Activated CD8-positive, alpha-beta T cell treated with anti-CD3 and anti-CD28 coated beads for 36 hours (primary cell): ENCODE measurements around the gene MAML1. TPM values are rescaled to one million over a fixed set of nuclear protein-coding genes. Genes with fewer than 3 reads are reported as not detected.

Source experiments
- ATAC-seq: fragments of 200-7000 bp; cut with Tn5 transposase; one replicate; pipeline ENCODE4 v1.10.0; 2021; ENCODE audit warnings: mild to moderate bottlenecking, moderate library complexity
- CTCF ChIA-PET: fragments of 350-600 bp; sonication (Branson Sonifier 250); formaldehyde crosslinking; loops from one replicate; lab custom pipeline; 2021; ENCODE audit warnings: antibody characterized with exemption; lab: Charles Lee
- POLR2A ChIA-PET: fragments of 350-600 bp; sonication (Branson Sonifier 250); formaldehyde crosslinking; loops from one replicate; lab custom pipeline; 2021; ENCODE audit warnings: antibody characterized with exemption; lab: Charles Lee
- DNase-seq: peaks from one replicate; pipeline ENCODE4 v3.0.0-alpha.2; 2020
- H3K27ac Mint-ChIP-seq: one replicate; pipeline ENCODE4 v1.8.0; 2021; ENCODE audit warnings: mild to moderate bottlenecking, mixed read lengths
- H3K27me3 Mint-ChIP-seq: one replicate; pipeline ENCODE4 v1.8.0; 2021; ENCODE audit warnings: mixed read lengths
- H3K36me3 Mint-ChIP-seq: one replicate; pipeline ENCODE4 v1.8.0; 2021; ENCODE audit warnings: low read depth, mixed read lengths
- H3K4me1 Mint-ChIP-seq: one replicate; pipeline ENCODE4 v1.8.0; 2021; ENCODE audit warnings: low read depth, mixed read lengths
- H3K4me3 Mint-ChIP-seq: one replicate; pipeline ENCODE4 v1.8.0; 2021; ENCODE audit warnings: mild to moderate bottlenecking, moderate library complexity, mixed read lengths
- H3K9me3 Mint-ChIP-seq: one replicate; pipeline ENCODE4 v1.8.0; 2021; ENCODE audit warnings: mixed read lengths
- intact Hi-C: fragments of 100-400 bp; cut with micrococcal nuclease; formaldehyde crosslinking; loops from one replicate; pipeline ENCODE4 v1.10.0; 2022
- total RNA-seq, 2 experiments: library from RNA; stranded (reverse); gene quantifications; one replicate each; pipeline ENCODE4 v1.2.3, GENCODE V29; 2021
- TF ChIP-seq, protein P1 (sequence below): fragments of 200-600 bp; IDR thresholded peaks from one replicate; pipeline ENCODE4 v1.8.0; 2022; ENCODE audit warnings: antibody characterized with exemption, mild to moderate bottlenecking

MAML1 gene
- total RNA-seq, 2 experiments from 2014 or later: 26.1 to 26.6 TPM

DNA sequence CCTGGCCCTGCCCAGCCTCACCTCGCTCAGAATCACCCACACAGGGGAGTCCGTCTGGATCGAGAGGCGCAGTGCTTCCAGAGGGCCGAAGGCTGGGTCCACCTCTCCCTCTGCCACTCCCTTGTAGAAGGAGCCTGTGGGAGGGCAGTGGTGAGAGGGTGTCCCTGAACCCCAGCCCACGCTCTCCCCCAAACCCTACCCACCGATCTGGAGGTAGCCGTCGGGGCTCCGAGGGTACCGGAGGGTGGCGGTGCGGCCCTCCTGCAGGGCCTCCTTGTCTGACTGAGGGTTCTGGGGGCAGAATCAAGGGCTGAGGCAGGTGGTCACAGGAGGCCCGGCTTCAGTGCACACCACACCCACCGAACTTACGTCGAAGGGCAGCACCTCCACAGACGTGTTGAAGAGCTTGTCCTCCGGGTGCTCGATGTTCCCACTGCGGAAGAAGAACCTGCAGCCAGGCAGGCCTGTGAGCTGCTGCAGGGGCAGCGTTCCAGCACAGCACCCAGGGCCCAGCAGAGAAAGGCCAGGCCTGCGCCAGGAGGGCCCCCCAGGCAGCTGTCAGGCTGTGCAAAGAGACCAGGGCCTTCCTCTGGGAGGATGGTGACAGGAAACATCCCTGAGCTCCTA, 65.6 kb downstream of the MAML1 start:
- Mint-ChIP-seq H3K27me3 (no peaks in the 10 kb centered on the region), H3K27ac (no peak overlapping the region), H3K9me3 (no peaks in the 10 kb centered on the region), H3K4me1 (peaks cover 34% of the 10 kb centered on the region), H3K36me3 (peaks cover 8% of the 10 kb centered on the region), H3K4me3 (no peak overlapping the region)
- DNase-seq (no peak), ATAC-seq (no peak)
- ChIA-PET CTCF (interaction anchor here (0.9 to 2.9 kb wide), 3 partner anchors 17 to 293 kb away, joined by 3 to 21 read pairs (median 3); no protein-coding TSS in a partner anchor), POLR2A (interaction anchor here (0.7 to 1.3 kb wide), 2 partner anchors 34 to 65 kb away, joined by 3 read pairs; partner anchors contain the start of gene MAML1)
- intact Hi-C loops: no loop called here
- TF ChIP-seq, protein P1, sequence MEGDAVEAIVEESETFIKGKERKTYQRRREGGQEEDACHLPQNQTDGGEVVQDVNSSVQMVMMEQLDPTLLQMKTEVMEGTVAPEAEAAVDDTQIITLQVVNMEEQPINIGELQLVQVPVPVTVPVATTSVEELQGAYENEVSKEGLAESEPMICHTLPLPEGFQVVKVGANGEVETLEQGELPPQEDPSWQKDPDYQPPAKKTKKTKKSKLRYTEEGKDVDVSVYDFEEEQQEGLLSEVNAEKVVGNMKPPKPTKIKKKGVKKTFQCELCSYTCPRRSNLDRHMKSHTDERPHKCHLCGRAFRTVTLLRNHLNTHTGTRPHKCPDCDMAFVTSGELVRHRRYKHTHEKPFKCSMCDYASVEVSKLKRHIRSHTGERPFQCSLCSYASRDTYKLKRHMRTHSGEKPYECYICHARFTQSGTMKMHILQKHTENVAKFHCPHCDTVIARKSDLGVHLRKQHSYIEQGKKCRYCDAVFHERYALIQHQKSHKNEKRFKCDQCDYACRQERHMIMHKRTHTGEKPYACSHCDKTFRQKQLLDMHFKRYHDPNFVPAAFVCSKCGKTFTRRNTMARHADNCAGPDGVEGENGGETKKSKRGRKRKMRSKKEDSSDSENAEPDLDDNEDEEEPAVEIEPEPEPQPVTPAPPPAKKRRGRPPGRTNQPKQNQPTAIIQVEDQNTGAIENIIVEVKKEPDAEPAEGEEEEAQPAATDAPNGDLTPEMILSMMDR: no peak

GRCh38 chr5:179798771-179799643, 66.4 kb downstream of the MAML1 start:
- Mint-ChIP-seq H3K27ac (no peak overlapping the region), H3K27me3 (no peaks in the 10 kb centered on the region), H3K36me3 (peaks cover 8% of the 10 kb centered on the region), H3K9me3 (no peaks in the 10 kb centered on the region), H3K4me1 (peaks cover 33% of the 10 kb centered on the region), H3K4me3 (no peak overlapping the region)
- ChIA-PET CTCF (interaction anchor here (0.8 to 0.9 kb wide), 2 partner anchors 36 to 292 kb away, joined by 3 read pairs; no protein-coding TSS in a partner anchor), POLR2A (interaction anchor here (0.7 to 1.3 kb wide), 2 partner anchors 33 to 66 kb away, joined by 3 read pairs; partner anchors contain the start of gene MAML1)
- DNase-seq (no peak), ATAC-seq (no peak)
- TF ChIP-seq, protein P1: no peak
- intact Hi-C loops: no loop called here

GRCh38 chr5:179799644-179799973, 67.0 kb downstream of the MAML1 start:
- DNase-seq (no peak), ATAC-seq (no peak)
- peaks cover 33% of the 10 kb centered on the region for H3K4me1 Mint-ChIP-seq
- TF ChIP-seq, protein P1: no peak
- intact Hi-C loops: no loop called here
- H3K36me3 Mint-ChIP-seq: peaks cover 8% of the 10 kb centered on the region
- no peaks in the 10 kb centered on the region for H3K27me3 Mint-ChIP-seq
- no peak overlapping the region for H3K27ac Mint-ChIP-seq
- H3K9me3 Mint-ChIP-seq: no peaks in the 10 kb centered on the region
- POLR2A ChIA-PET: interaction anchor here (1.3 kb wide), 1 partner anchor 66 kb away, joined by 3 read pairs; the partner anchor contains the start of gene MAML1
- CTCF ChIA-PET: no interaction called here
- H3K4me3 Mint-ChIP-seq: no peak overlapping the region

- DNase-seq: no peak
- Mint-ChIP-seq H3K36me3 (peaks cover 8% of the 10 kb centered on the region), H3K9me3 (no peaks in the 10 kb centered on the region), H3K27ac (no peak overlapping the region), H3K27me3 (no peaks in the 10 kb centered on the region), H3K4me3 (no peak overlapping the region), H3K4me1 (peaks cover 33% of the 10 kb centered on the region)
- intact Hi-C loops: loop anchor here (5.0 kb wide), 2 partner anchors 38 to 57 kb away; partner anchors contain the start of gene MRNIP
- no peak for ATAC-seq
- TF ChIP-seq, protein P1: no peak
- POLR2A ChIA-PET: no interaction called here
- CTCF ChIA-PET: interaction anchor here (2.2 kb wide), 1 partner anchor 106 kb away, joined by 13 read pairs; no protein-coding TSS in a partner anchor
Observed at GRCh38 chr5:179800071-179800695, 67.6 kb downstream of the MAML1 start.
